HG03432 (cell line): ENCODE data around the gene PSG6.
"Not testable (repeated sequence)": the region's sequence is repeated elsewhere in the genome, so short reads cannot be mapped to it uniquely, and the experiment has no call there.

Source experiments
- ATAC-seq: cut with Tn5 transposase; IDR thresholded peaks from one replicate; pipeline ENCODE4 v1.9.1; 2021; ENCODE audit warnings: mild to moderate bottlenecking, moderate library complexity; ENCODE audit not compliant: unreplicated experiment

Gene PSG6

DNA sequence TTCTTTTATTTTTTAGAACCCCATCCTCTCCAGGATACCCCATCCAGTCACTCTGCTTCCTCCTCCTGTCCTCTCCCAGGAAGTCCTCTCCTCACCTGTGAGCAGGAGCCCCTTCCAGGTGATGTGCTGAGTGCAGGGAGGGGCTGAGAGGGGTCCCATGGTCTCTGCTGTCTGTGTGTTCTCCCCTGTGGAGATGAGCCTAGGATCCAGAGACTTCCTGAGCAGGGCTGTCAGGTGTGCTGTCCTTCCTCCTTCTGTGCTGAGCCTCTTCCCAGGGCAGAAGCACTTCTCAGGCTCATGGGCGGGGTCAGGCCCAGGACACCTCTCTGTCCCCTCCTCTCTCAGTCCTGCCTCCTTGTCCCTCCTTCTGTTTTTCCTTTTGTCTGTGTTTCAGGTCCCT lies at the start of gene PSG6:
TSS of gene PSG6 (minus strand) at position 261 of the 400 bp plus-strand sequence. CDS start at position 159, 102 bp downstream.
- not testable (repeated sequence) for ATAC-seq

DNA sequence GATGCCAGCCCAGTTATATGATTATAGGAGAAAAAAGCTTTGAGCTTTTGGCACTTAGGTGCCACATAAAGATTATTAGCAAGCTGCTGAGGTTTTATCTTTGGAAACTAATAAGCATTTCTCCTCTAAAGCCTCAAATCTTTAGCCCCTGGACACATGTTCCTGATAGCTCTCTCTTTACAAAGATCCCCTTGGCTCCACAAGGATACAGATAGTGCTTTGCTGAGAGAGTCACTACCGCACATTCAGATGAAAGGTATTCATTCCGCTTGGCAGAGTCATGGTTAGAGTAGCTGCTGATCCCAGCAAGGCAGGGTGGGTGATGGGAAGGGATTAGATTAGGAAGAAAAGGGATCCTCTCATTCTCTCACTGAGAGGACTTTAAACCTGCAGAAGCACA lies 47.5 kb upstream of the PSG6 start:
- no peak for ATAC-seq

DNA sequence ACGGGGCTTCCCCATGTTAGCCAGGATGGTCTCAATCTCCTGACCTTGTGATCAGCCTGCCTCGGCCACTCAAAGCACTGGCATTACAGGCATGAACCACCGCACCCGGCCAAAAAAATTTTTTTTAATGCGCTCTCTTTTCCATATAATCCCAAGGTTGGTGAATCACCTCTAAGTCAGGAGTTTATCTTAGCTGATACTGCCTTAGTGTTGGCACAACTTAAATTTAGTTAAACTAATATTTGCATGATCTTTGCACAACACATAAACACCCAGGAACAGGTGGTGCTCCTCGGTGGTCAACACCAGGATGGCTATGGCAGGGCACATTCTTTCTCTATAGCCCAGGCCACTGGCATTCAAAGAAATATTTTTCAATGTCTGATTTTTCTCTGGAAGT lies 43.4 kb upstream of the PSG6 start:
- no peak for ATAC-seq

DNA sequence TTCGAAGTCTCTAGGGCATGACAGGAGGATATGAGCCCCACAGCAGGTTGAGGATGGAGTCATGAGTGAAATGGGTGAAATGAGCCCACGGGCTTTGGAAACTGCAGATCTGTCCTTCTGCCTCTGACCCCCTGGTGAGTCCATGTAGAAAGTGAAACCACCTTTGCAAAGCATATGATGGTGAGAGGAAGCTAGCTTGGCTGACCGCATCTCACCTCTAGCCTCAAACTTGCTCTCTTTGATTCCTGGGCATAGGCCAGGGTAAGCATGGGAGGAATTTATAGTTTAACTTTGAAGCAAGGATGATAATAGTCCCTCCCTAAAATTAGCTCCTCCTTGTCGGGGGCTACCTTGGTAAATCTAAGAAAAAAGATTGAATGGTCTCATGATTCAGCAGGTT lies 34.4 kb upstream of the PSG6 start:
- not testable (repeated sequence) for ATAC-seq

DNA sequence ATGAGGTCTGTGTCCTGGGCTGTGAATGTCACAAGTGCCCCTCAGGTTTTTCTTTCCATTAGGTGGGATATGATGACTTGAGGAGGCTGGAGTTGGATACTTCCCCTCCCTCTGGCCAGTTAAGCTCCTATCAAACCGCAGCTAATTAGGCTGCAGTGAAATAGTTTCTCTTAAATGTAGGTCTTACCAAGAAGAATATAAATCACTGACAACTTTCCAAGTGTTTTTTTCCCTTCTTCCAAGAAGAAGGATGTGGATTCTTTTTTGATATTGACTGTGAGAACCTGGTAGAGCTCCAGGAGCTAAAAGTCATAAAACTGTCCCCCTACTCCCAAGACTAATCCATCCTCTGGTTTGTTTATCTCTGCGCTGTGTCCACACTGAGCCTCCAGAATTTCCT lies 33.8 kb upstream of the PSG6 start:
- not testable (repeated sequence) for ATAC-seq

DNA sequence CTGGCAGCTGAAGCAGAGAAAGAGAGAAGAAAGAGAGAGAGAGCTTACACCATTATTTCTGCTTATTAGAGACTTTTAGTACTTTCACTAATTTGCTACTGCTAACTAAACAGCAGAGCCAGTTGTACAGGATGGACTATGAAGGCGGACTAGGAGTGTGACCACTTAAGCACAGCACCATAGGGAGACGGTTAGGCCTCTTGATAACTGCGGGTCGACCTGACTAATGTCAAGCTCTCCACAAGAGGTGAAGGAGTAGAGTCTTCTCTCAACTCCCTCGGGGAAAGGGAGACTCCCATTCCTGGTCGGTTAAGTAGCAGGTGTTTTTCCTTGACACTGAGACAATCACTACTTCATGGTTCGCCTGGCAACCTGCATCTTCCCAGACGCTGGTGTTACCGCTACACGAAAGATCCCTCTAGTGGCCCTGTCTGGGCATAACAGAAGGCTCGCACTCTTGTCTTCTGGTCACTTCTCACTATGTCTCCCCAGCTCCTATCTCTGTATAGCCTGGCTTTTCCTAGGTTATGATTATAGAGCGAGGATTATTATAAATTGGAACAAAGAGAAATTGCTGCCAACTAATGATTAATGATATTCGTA lies 24.6 kb upstream of the PSG6 start:
- no peak for ATAC-seq

DNA sequence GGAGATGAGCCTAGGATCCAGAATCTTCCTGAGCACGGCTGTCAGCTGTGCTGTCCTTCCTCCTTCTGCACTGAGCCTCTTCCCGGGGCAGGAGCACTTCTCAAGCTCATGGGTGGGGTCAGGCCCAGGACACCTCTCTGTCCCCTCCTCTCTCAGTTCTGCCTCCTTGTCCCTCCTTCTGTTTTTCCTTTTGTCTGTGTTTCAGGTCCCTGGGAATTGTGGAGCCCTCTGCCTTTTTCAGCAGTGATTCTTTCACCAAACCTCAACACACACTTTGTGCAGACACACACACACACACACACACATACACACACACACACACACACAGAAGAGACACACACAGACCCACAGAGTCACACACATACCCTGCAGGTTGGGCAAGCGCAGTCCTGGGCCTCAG lies 19.4 kb upstream of the PSG6 start, which contains the start of gene PSG7:
TSS of gene PSG7 (minus strand) at position 101 of the 400 bp plus-strand sequence. CDS start 131 bp downstream, outside the sequence.
- not testable (repeated sequence) for ATAC-seq

DNA sequence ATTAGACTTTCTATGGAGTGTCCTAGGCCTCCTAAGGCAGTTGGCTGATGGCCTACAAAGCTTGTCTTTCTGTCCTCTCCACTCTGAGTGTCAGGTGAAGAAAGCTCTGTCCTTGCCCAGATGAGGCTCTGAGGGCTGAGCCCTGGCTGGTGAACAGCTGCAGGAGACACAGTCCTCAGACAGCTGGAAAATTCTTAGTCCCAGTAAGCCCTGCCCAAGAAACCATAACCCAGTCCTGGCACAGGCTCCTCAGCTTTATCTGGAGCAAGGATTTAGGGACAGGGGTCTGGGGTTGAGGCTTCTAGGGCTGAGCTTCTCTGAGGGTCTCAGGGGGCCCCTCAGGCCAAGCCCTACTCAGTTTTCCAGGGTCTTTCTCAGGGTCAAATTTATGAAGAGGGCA lies 17.0 kb upstream of the PSG6 start:
- not testable (repeated sequence) for ATAC-seq

DNA sequence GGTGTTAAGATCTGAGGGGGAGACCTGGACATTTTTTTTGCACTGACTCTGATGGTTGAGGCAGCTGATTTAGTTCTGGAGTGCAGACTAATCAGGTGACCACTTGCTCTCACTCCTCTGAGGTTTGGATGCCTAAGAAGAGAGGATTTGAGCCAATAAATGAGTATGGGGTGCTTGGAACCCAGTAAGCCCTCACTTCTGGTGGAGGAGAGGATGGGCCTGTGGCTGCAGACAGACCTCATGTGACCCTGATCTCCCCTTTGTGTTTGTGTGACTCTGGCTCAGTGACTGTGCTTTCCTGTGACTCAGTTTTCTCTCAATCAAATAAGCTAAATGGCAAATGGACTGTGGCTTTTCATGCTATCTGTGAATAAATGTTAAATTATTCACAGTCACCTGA lies 16.5 kb upstream of the PSG6 start:
- ATAC-seq, result not testable (repeated sequence)

DNA sequence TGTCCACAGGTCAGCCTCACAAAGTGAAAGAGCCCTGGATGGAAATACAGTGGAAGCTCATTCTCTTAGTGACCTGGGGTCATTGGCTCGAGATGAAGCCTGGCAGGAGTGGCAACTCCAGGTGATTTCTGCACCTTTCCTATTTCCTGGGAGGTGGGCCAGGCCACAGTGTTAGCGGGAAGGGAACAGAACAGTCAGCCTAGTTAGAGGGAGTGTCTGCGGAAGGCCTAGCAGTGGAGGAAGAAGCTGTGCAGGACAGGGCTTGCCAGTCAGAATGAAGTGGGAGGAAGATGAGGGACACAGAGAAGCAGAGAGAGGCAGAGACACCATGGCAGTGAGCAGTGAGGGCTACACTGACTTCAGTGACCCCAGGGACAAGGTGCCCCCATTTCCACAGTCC lies 15.7 kb upstream of the PSG6 start:
- ATAC-seq, result not testable (repeated sequence)

DNA sequence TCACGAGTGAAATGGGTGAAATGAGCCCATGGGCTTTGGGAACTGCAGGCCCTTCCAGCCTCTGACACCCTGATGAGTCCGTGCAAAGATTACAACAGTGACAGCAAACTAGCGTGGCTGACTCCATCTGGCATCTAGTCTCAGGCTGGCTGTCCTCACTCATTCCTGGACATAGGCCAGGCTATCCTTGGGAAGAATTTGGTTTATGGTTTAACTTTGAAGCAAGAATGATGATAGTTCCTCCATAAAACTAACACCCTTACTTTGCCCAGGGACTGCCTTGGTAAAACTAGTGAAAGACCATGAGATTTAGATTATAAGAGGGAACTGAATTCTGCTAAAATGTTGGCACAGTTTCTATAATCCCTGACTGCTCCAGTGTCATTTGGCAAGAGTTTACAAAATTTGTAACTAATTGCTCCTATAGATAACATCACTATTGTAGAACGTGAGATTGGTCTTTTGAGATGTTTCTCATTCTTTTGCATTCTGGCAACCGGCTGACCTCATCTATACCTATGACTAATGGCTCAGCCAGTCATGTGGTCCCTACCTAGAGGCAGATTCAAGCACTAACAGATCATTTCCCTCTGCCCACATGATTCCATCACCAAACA lies 14.9 kb upstream of the PSG6 start:
- ATAC-seq, result not testable (repeated sequence)

DNA sequence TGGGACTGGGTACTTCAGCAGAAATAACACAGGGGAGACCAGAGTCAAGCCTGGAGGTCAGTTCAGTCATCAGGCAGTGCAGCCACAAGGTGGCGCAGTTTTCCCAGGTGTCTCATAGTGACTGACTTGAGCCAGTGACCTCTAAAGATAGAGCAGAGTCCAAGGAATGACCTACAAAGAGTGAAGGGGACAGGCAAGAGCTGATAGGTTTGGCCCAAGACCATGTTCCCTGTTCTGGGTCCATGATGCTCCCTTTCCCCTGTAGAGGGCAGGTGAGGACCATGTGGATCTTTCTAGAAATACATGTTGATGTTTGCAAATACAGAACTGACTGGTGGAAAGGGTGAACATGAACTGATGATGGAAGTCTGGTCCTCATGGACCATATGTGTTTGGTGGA lies 12.5 kb upstream of the PSG6 start:
- not testable (repeated sequence) for ATAC-seq

DNA sequence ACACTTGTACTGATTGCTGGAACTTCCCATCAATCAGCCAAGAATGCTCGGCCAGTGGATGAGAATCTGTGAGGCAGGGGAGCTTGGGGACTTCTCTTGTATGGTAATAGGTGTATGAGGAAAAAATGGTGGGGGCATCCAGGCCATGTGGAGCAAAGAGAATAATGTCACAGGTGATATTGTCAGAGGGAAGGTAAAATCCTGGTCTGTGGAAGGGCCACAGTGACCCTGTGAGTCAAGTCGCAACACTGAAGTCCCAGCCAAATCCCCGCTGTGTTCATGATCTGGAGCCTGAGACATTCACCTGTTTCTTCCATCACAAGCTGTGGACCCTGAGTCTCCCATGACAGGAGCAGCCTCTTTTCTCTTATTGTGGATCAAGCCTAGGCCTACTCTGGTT lies 11.2 kb upstream of the PSG6 start:
- ATAC-seq, result no peak

DNA sequence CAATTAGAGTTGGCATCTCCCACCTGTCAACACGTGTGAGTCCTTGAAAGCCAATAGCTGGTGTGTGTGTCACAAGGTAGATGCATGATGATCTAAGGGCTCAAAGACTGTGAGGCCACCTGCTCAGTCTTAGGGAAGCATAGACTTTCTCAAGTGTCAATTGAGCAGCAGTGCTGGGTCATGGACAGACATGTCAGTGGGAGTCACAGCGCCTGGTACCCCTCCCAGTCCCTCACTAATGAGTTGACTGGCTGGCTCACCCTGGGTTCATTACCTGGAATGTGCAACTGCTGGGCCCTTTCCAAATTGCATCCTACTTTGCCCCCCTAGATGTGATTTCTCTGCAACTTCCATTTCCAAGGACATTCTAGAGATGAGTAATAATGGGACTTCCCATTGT lies 9.1 kb upstream of the PSG6 start:
- ATAC-seq, result no peak

DNA sequence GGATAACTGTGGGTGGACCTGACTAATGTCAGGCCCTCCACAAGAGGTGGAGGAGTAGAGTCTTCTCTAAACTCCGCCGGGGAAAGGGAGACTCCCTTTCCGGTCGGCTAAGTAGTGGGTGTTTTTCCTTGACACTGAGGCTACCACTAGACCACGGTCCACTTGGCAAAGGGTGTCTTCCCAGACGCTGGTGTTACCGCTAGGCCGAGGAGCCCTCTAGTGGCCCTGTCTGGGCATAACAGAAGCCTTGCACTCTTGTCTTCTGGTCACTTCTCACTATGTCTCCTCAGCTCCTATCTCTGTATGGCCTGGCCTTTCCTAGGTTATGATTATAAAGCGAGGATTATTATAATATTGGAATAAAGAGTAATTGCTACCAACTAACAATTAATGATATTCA lies 5.4 kb upstream of the PSG6 start:
- not testable (repeated sequence) for ATAC-seq

DNA sequence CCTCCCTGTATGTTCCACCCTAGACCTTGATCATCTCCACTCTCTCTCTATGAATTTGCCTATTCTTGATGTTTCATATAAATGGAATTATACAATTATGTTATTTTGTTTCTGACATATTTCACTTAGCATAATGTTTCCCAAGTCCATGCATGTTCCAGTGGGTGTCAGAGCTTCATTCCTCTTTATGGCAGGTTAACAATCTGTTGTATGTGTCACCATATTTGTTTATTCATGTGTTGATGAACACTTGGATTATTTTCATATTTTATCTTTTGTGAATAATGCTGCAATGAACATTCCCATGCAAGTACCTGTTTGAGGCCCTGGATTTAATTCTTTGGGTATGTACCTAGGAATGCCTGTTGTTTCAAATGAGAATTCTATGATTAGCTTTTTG lies 3.3 kb upstream of the PSG6 start:
- ATAC-seq, result not testable (repeated sequence)

DNA sequence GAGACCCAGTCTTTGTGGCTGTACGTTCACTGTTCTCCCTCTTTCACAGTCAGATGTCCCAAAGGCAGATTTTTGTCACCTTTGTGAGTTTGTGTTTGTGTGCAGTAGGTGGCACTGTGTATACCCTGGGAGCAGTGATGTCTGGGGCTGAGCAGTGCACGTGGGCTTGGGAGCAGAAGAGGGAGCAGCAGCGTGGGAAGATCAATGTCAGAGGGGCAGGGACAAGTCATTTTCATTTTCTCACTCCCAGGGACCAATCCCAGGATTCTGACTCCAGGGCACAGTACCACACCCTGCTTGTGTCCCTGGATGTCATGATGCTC lies 2.0 kb upstream of the PSG6 start:
- ATAC-seq, result no peak

DNA sequence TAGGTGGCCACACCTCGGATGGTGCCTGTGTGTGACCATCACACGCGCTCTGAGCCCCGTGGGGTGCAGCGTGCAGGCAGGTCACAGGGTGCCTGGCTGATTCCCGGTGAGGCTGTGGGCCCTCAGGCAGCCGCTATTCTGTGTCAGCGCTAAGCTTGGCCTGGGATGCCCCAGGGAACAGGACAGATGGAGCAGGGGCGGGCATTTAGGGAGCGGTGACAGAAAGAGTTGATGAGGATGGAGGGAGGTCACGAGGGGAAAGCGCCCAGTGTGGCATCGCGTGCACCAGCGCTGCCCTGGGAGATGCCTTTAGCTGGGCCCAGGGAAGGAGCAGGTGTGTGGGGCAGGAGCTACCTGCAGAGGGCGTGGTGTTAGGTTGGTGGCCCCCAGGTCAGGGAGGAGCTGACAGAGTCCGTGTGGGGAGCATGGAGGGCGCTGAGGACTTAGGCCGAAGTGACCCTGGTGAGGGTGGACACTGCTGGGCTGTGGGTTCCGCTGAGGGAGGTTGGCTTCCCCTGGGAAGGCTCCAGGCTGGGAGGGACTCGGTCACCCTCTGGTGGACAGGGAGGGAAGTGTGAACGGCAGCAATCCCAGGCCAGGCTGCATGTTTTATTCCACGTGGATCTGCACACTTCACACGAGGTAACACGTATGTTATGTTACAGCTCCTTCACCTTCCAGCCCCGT lies 1.5 kb upstream of the PSG6 start:
- not testable (repeated sequence) for ATAC-seq

DNA sequence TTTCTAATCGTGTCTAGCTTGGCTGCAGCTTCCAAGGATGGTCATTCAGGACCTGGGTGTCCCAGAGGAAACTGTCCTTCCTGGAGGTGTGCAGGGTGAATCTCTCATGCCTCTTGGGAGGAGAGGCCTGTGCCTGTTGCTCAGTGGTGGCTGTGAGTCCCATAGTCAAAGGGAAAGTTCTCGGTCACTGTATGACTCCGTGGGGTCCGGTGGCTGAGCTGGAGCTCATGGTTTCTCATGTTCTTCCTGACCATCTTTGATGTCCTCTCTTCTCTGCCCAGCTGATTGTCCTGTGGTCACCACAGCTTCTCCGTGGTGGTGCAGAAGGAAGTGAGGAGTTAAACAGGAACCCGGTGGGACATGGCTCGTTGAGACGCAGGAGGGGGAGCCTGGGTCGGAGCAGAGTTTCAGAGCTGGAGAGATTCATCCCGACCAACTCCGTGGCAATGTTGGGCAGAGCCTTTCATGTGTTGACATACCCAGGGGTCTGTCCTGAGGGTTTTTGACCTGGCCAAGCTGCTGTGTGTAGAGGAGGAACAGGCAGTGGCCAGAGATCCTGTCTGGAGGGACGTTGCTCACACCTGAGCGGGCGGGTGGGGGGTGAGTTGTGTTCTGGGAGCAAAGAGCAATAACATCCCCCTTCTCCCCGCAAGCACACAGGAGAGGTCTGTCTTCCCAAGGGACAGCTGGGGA lies 829 bp upstream of the PSG6 start:
- not testable (repeated sequence) for ATAC-seq

DNA sequence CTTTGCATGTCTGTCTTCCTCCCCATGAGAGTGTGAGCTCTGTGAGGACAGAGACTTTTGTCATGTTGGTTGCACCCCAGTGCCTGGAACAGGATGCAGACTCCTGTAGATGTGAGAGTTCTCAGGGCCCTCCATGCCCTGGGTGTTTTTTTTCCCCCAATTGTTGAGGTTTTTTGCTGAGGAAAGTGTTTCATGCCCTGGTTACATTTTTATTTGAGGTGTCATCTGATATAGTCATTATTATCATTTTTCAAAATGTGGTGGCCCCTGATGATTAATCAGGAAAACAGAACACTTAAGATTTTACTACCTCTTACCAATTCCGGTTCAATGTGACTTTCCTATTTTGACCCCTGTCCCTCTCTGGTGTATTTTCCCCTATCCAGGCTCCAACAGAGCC lies 763 bp downstream of the PSG6 start:
- ATAC-seq, result not testable (repeated sequence)

DNA sequence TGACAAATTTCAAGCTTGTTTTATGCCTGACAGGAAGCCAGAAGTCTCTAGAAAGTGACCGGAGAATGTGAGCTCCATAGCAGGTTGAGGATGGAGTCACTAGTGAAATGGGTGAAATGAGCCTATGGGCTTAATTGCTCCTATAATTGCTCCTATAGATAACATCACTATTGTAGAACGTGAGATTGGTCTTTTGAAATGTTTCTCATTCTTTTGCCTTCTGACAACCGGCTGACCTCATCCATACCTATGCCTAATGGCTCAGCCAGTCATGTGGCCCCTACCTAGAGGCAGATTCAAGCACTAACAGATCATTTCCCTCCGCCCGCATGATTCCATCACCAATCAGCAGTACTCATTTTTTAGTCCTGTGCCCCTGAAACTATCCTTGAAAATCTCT lies 4.2 kb downstream of the PSG6 start:
- not testable (repeated sequence) for ATAC-seq

DNA sequence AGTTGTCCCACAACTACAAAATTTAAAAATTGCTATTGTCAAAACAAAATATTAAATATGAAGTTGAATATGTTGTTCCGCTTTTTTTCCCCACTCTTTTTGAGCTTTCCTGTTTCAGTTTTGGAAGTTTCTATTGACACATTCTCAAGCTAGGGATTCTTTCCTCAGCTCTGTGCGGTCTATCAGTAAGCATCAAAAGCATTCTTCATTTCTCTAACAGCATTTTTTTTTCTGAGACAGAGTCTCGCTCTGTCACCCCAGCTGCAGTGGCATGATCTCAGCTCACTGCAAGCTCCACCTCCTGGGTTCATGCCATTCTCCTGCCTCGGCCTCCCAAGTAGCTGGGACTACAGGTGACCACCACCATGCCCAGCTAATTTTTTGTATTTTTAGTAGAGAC lies 4.8 kb downstream of the PSG6 start:
- not testable (repeated sequence) for ATAC-seq
